ENCODE measurements around the gene HOXA6. TPM values are rescaled to one million over a fixed set of nuclear protein-coding genes. Genes with fewer than 3 reads are reported as not detected.

Gene HOXA6
- total RNA-seq, 1 experiment from 2014 or later = 12.7 TPM

- BruUV-seq (replicated peaks) = TSS peak; percentile 88
- no peak for DNase-seq (ENCODE audit: low read depth, low spot score)
- ATAC-seq = peak; percentile 91
- TF ChIP-seq ELF1 (IDR thresholded peaks at IDR 0.05; ENCODE audit: borderline replicate concordance, low read depth) (peak; percentile 80), EGR1 (IDR thresholded peaks at IDR 0.05; ENCODE audit: low read depth) (no peak), POLR2AphosphoS5 (IDR thresholded peaks at IDR 0.05; ENCODE audit: low read depth, low read length) (peak; percentile 58; the same call in 1 of the 2 replicates), FOSL1 (IDR thresholded peaks at IDR 0.05; ENCODE audit: low read depth) (no peak), CEBPB (IDR thresholded peaks at IDR 0.05; ENCODE audit: low read depth) (no peak), TCF7L2 (IDR thresholded peaks at IDR 0.05; ENCODE audit: borderline replicate concordance, extremely low read depth, insufficient read depth, insufficient read length) (peak; percentile 41), REST (IDR thresholded peaks at IDR 0.05; ENCODE audit: low read depth) (no peak), SIN3A (IDR thresholded peaks at IDR 0.05; ENCODE audit: low read depth) (peak; percentile 34; the same call in 1 of the 2 replicates), SRF (IDR thresholded peaks at IDR 0.05; ENCODE audit: low read depth) (no peak), EZH2 (IDR thresholded peaks at IDR 0.05) (no peak), JUND (IDR thresholded peaks at IDR 0.05) (no peak), CBX3 (IDR thresholded peaks at IDR 0.05; ENCODE audit: low read depth) (no peak), EZH2phosphoT487 (IDR thresholded peaks at IDR 0.05; ENCODE audit: borderline replicate concordance) (no peak), ZFX (IDR thresholded peaks at IDR 0.05) (peak; percentile 23; the same call in 1 of the 2 replicates), ZBTB33 (IDR thresholded peaks at IDR 0.05; ENCODE audit: extremely low read depth, insufficient replicate concordance, low read length) (no peak), ZNF274 (IDR thresholded peaks at IDR 0.05; ENCODE audit: low read depth, low read length) (no peak), SP1 (IDR thresholded peaks at IDR 0.05; ENCODE audit: low read depth) (peak; percentile 84), CTCF (IDR thresholded peaks at IDR 0.05 in 2 of 3, conservative IDR thresholded peaks at IDR 0.05 in 1 of 3; ENCODE audit: borderline replicate concordance in 1 of 3, insufficient read depth in 1 of 3, low read depth in 2 of 3, low read length in 2 of 3) (no peak)
- TF ChIP-seq, protein P1, sequence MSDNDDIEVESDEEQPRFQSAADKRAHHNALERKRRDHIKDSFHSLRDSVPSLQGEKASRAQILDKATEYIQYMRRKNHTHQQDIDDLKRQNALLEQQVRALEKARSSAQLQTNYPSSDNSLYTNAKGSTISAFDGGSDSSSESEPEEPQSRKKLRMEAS (IDR thresholded peaks at IDR 0.05) = peak; percentile 84
Measured at GRCh38 chr7:27130540-27131389, 16.8 kb downstream of the HOXA6 start, which contains the start of gene HOXA4. HOXA4 (minus strand) TSS chr7:27130757; CDS start chr7:27130733, 24 bp downstream.

More at GRCh38 chr7:27130540-27131389, 16.8 kb downstream of the HOXA6 start, which contains the start of gene HOXA4:
- intact Hi-C loops (cut with micrococcal nuclease) = loop anchor here (2.0 kb wide), 1 partner anchor 16 kb away; no protein-coding TSS in a partner anchor
- ChIA-PET CTCF (interaction anchor here (1.6 kb wide), 1 partner anchor 444 kb away, joined by 3 read pairs; no protein-coding TSS in a partner anchor), POLR2A (interaction anchor here (0.7 to 1.5 kb wide), 5 partner anchors 15 to 417 kb away, joined by 3 to 5 read pairs (median 3); no protein-coding TSS in a partner anchor), RAD21 (ENCODE audit: low non-redundant PET in 1 of 2, low total read pairs in 2 of 2, uncharacterized antibody in 2 of 2, unreplicated experiment in 2 of 2) (no interaction called here)
- peak within 1 kb of the TSS; percentile 55 to 64 for H3K4me3 ChIP-seq (replicated peaks in 1 of 2; ENCODE audit: low read depth in 1 of 2, low read length in 2 of 2)
- no peaks in the 10 kb centered on the region for H3K9me3 ChIP-seq (ENCODE audit: control insufficient read depth in 1 of 2, insufficient read depth in 1 of 2, low read depth in 1 of 2, low read length in 2 of 2)
- no peaks in the 10 kb centered on the region for H3K9me2 ChIP-seq (ENCODE audit: insufficient read depth)
- H3K79me2 ChIP-seq (ENCODE audit: insufficient read depth, low read length) = no peaks in the 10 kb centered on the region
- H3K27me3 ChIP-seq (ENCODE audit: insufficient read depth, low read length) = peaks cover 24% of the 10 kb centered on the region
- peak within 1 kb of the TSS; percentile 91 for H3K4me2 ChIP-seq (ENCODE audit: low read length)
- H3K9ac ChIP-seq (ENCODE audit: low read length) = peak within 1 kb of the TSS; percentile 71
- no peaks in the 10 kb centered on the region for H3K36me3 ChIP-seq (ENCODE audit: control insufficient read depth in 1 of 2, insufficient read depth in 2 of 2, low read length in 2 of 2)
- peaks cover 31 to 75% of the 10 kb centered on the region in 2 experiments for H3K4me1 ChIP-seq (ENCODE audit: control insufficient read depth in 1 of 2, insufficient read depth in 2 of 2, low read length in 2 of 2)
- H3K27ac ChIP-seq (ENCODE audit: low read depth, low read length) = peak within 1 kb of the TSS; percentile 61; the same call in 1 of the 2 replicates
- H2AFZ ChIP-seq (ENCODE audit: low read depth, low read length, poor library complexity, severe bottlenecking) = no peak within 1 kb of the TSS
- H4K20me1 ChIP-seq (ENCODE audit: insufficient read depth) = no peaks in the 10 kb centered on the region

All from HCT116 (cell line).